Mucosa of stomach (tissue), 1 donor: ENCODE measurements around the gene ZNF654.
A peak's percentile ranks its signal among the peaks of the same experiment; 100 is the strongest.
"Not testable (repeated sequence)": the region's sequence is repeated elsewhere in the genome, so short reads cannot be mapped to it uniquely, and the experiment has no call there.

Experiments
- H3K27me3 ChIP-seq: one replicate; pipeline ENCODE4 v1.7.0; 2013; ENCODE audit warnings: mild to moderate bottlenecking, low read length; ENCODE audit not compliant: control insufficient read depth, insufficient read depth
- H3K36me3 ChIP-seq: one replicate; pipeline ENCODE4 v1.7.0; 2013; ENCODE audit warnings: low read length; ENCODE audit not compliant: control insufficient read depth, insufficient read depth
- H3K4me1 ChIP-seq: one replicate; pipeline ENCODE4 v1.7.0; 2013; ENCODE audit warnings: mild to moderate bottlenecking, low read length; ENCODE audit not compliant: control insufficient read depth, insufficient read depth
- H3K4me3 ChIP-seq: one replicate; pipeline ENCODE4 v1.7.0; 2013; ENCODE audit warnings: low read length
- H3K9ac ChIP-seq: one replicate; pipeline ENCODE4 v1.7.0; 2013; ENCODE audit warnings: mild to moderate bottlenecking, low read length, moderate library complexity
- H3K9me3 ChIP-seq: one replicate; pipeline ENCODE4 v1.7.0; 2013; ENCODE audit warnings: mild to moderate bottlenecking, low read length, moderate library complexity; ENCODE audit not compliant: control insufficient read depth
- donor health status: Pancreatic carcinoma.

The ZNF654 gene

DNA sequence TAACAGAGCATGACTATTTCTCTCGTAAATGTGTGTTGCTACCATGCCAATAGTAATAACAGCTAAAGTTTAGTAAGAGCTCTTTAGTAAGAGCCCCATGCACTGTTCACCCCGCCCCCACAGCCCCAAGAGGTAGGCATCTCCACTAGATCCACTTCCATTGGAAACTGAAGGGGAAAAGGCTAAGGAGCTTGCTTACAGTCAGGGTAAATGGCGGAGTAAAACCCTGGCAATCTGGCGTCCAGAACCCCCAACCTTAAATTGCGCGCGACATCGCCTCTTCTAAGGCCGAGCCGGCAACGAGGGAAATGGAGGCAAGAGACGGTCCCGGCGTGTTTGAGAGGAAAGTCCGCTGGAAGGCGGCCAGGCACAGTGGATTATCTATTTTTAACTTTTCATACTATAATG is 90.0 kb downstream of the ZNF654 start:
- H3K9me3 ChIP-seq = no peaks in the 10 kb centered on the region
- H3K9ac ChIP-seq = peak overlapping the region; percentile 10
- no peaks in the 10 kb centered on the region for H3K36me3 ChIP-seq
- H3K4me1 ChIP-seq = peaks cover 12% of the 10 kb centered on the region
- no peaks in the 10 kb centered on the region for H3K27me3 ChIP-seq
- H3K4me3 ChIP-seq = peak overlapping the region; percentile 94

DNA sequence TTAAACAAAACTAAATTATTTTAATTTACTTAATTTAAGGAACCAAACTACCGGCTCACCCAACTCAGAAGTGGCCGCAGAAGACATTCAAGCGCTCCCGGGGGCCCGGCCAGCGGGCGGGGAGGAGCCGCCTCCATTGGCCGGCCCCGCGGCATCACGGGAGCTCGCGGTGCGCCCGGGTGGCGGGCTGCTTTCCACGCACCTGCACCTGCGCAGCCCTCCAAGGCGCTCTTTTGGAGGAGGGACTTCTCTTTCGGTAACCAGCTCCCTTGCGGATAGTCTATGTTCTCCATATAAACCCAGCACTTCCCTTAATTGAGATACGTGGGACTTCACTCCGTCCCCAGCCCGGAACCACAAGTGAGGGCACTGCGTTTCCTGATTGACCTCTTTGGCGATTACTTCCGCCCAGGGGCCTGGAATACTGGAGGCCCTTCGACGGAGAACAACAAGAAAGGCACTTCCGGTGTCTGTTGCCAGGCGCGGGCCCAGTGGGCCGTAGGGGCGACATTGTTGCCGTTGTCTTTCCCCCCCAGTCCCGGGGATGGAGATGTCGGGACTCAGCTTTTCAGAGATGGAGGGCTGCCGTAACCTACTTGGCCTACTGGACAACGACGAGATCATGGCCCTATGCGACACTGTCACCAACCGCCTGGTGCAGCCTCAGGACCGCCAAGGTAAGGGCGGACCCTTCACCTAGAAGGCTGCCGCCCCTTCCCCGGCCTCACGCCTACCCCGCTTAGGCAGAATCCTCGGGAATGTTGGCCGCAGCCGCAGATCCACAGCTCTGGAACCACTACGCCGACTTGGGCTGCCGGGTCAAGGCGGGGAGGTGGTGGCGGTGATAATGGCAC is 90.7 kb downstream of the ZNF654 start, which contains the start of gene C3orf38:
Gene C3orf38, plus strand, starts transcription at position 451 of the 854 bp plus-strand sequence. Its CDS starts 94 bp downstream, at position 545.
- H3K9me3 ChIP-seq = no peaks in the 10 kb centered on the region
- H3K36me3 ChIP-seq = no peaks in the 10 kb centered on the region
- peaks cover 12% of the 10 kb centered on the region for H3K4me1 ChIP-seq
- H3K9ac ChIP-seq = peak within 1 kb of the TSS; percentile 91
- H3K27me3 ChIP-seq = no peaks in the 10 kb centered on the region
- H3K4me3 ChIP-seq = peak within 1 kb of the TSS; percentile 94

DNA sequence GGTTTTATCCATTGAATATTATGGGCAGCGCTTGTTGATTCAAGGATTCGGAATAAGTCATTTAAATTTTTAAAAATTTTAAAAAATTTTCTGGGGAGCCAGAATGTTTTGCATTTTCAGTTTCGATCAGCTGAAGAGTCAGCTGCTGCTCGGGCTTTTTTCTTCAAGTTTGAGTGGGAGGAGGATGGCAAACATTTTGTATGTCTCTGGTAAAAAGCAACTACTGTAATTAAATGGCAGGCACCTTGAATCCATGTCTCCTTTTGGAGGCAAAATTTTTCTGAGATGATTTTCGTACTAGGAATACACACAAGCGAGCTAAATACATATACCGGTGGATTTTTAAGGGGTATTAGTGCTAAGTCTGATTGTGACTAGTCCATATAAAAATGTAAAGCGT is 91.3 kb downstream of the ZNF654 start:
- Histone ChIP-seq H3K9me3 (no peaks in the 10 kb centered on the region), H3K27me3 (no peaks in the 10 kb centered on the region), H3K4me1 (peaks cover 12% of the 10 kb centered on the region), H3K9ac (peak overlapping the region; percentile 91), H3K36me3 (no peaks in the 10 kb centered on the region), H3K4me3 (peak overlapping the region; percentile 94)

DNA sequence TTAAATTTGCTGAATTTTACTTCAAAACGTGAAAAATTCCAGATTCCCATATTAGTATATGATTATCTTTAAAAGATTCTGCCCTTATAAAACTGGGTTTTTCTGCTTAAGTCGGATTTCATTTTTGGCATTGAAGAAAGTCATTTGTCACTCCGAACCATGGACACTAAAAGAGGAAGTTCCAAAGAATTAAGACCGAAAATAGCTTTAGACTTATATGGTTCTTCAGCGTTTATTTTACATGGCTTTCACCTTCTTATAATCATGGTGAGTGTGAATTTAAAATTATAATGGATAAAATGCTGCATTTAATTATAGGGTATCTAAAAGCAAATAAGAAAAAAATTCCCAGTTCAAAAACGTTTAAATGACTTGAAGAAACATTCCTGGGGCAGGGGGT is 91.8 kb downstream of the ZNF654 start:
- no peaks in the 10 kb centered on the region for H3K27me3 ChIP-seq
- peak overlapping the region; percentile 91 for H3K9ac ChIP-seq
- H3K4me1 ChIP-seq = peaks cover 12% of the 10 kb centered on the region
- H3K4me3 ChIP-seq = peak overlapping the region; percentile 94
- no peaks in the 10 kb centered on the region for H3K9me3 ChIP-seq
- H3K36me3 ChIP-seq = no peaks in the 10 kb centered on the region

DNA sequence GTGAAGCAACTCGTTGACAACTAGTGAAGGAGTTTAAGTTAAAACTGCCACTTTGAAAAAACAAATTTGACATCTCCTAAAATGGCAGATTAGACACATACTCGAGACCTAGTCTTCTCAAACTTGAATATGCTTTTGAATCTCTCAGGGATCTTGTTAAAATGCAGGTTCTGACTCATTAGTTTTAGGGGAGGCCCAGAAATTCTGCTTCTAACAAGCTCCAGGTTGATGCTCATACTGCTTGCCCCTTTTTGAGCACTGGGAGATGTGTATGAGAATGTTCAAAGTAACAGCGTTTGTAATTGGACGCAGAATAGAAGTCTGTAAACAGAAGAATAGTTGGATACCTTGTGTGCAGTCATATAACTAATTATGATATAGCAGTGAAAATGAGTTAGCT is 92.3 kb downstream of the ZNF654 start:
- Histone ChIP-seq H3K4me1 (peaks cover 12% of the 10 kb centered on the region), H3K4me3 (no peak overlapping the region), H3K27me3 (no peaks in the 10 kb centered on the region), H3K9me3 (no peaks in the 10 kb centered on the region), H3K36me3 (no peaks in the 10 kb centered on the region), H3K9ac (no peak overlapping the region)

DNA sequence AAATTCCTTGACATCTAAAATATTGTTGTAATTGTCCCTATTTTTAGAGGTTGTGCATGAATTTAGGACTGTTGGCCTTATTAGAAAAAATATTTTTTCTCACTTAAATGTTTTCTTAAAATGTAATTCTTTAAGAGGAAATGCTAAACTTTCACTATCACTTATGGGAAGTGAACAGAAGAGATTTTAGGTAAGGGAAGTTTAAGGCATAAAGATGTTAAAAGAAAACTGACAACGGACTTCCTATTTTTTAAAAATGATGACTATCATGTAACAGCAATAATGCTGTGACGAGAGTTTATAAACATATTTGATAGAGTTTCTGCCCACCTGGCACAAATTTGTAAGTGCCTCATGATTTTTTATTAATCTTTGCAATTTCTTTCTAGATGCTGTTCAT is 93.8 kb downstream of the ZNF654 start:
- Histone ChIP-seq H3K4me1 (peaks cover 6% of the 10 kb centered on the region), H3K27me3 (no peaks in the 10 kb centered on the region), H3K36me3 (no peaks in the 10 kb centered on the region), H3K9ac (no peak overlapping the region), H3K4me3 (no peak overlapping the region), H3K9me3 (no peaks in the 10 kb centered on the region)

DNA sequence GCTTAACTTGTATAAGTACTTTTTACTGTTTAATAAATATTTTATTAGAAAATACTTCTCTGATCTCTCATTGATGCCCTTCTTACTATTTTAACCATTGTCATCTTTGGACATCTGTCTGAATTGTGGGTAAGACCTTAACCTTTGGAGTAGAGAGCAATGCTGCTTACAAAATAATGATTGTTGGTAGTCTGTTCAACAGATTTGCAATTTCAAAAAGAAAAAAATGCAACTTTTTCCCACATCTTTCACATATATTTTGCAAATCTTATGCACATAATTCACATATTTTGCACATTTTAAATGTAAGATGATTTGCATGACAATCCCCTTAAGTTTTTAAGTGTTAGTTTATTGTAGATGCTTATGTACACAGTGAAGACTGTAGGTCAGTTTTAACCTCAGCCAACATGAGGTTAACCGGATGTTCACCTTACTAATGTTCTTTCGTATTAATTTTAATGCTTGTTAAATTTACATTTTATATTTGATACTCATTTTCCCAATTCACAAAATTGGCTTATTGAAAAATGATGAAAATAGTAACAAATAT is 107.4 kb downstream of the ZNF654 start:
- Histone ChIP-seq H3K4me3 (no peak overlapping the region), H3K9ac (no peak overlapping the region), H3K36me3 (no peaks in the 10 kb centered on the region), H3K27me3 (no peaks in the 10 kb centered on the region), H3K4me1 (no peaks in the 10 kb centered on the region), H3K9me3 (no peaks in the 10 kb centered on the region)

DNA sequence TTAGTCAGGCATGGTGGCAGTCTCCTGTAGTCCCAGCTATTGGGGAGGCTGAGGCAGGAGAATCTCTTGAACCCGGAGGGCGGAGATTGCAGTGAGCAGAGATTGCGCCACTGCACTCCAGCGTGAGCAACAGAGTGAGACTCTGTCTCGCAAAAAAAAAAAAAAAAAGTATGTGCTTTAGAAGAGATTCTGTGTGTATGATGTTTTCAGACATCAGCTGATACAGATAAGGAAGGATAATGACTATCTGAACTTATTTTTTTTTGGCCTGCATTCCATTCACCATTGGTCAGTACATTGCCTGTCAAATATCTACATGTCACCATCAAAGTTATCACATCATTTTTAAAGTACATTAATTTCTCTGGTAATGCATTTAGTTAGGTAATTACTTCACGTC is 108.1 kb downstream of the ZNF654 start:
- H3K9ac ChIP-seq = no peak overlapping the region
- no peaks in the 10 kb centered on the region for H3K27me3 ChIP-seq
- no peak overlapping the region for H3K4me3 ChIP-seq
- H3K4me1 ChIP-seq = no peaks in the 10 kb centered on the region
- no peaks in the 10 kb centered on the region for H3K9me3 ChIP-seq
- no peaks in the 10 kb centered on the region for H3K36me3 ChIP-seq

DNA sequence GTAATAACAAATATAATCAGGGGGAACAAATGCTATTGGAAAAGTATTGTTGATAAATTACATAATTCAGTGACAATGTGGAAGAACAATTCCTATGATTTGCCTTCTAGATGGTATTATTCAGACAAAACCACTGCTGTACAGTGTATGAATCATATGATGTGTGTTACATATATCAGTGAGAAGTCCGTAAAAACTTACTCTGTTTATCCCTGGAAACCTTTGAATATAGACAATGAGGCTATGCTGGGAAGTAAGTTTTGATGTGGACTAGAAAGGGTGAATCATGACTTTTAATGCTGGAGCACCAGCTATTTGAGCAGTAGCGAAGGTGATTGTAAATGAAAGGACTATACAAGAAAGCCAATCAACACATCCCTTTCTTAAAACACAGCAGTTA is 108.6 kb downstream of the ZNF654 start:
- no peaks in the 10 kb centered on the region for H3K9me3 ChIP-seq
- H3K9ac ChIP-seq = no peak overlapping the region
- H3K27me3 ChIP-seq = no peaks in the 10 kb centered on the region
- no peak overlapping the region for H3K4me3 ChIP-seq
- H3K4me1 ChIP-seq = no peaks in the 10 kb centered on the region
- H3K36me3 ChIP-seq = no peaks in the 10 kb centered on the region

DNA sequence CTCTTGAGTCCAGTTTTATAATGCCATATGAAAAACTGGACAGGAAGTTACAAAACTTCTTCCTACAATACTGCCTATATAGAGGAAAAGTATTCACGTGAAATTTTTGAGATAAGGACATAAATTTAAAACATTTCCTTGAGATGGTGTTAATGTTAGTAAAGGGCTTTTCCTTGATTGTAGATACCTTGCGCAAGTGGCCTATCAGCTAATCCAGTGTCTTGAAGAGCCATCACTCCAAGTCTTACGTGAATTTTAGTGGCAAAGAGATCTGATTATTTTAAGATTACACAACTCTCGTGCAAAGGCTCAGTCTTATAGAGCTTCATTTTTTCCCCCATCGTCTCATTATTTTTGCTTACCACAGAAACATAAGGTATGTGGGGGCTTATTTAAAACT is 109.1 kb downstream of the ZNF654 start:
- Histone ChIP-seq H3K4me1 (no peaks in the 10 kb centered on the region), H3K9me3 (no peaks in the 10 kb centered on the region), H3K9ac (no peak overlapping the region), H3K36me3 (no peaks in the 10 kb centered on the region), H3K27me3 (no peaks in the 10 kb centered on the region), H3K4me3 (no peak overlapping the region)

DNA sequence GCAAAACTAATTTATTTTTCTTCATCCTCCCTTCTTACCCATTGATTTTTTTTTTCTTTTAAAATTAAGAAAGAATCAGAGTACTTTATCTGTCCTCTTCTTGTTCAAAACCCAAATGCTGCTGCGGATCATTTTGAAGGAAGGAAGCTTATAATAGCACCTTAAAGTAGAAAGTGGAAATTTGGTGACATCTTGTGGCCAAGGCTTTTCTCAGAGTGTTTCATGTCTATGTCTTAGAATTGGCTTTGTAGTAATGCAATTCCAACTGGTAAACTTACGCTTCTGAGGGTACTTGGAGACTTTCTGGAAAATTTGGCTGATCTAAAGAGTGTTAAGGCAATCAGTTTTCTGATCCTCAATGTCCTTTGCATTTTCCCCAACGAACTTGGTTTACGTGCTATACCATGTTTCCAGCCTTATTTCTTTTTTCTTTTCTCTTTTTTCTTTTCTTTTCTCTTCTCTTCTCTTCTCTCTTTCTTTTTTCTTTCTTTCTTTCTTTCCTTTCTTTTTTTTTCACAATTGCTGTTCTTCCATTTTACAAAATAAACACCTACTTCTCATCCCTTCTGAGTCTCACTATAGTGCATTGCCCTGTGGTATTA is 121.4 kb downstream of the ZNF654 start:
- Histone ChIP-seq H3K9ac (no peak overlapping the region), H3K4me3 (no peak overlapping the region), H3K9me3 (no peaks in the 10 kb centered on the region), H3K27me3 (no peaks in the 10 kb centered on the region), H3K4me1 (no peaks in the 10 kb centered on the region), H3K36me3 (no peaks in the 10 kb centered on the region)

DNA sequence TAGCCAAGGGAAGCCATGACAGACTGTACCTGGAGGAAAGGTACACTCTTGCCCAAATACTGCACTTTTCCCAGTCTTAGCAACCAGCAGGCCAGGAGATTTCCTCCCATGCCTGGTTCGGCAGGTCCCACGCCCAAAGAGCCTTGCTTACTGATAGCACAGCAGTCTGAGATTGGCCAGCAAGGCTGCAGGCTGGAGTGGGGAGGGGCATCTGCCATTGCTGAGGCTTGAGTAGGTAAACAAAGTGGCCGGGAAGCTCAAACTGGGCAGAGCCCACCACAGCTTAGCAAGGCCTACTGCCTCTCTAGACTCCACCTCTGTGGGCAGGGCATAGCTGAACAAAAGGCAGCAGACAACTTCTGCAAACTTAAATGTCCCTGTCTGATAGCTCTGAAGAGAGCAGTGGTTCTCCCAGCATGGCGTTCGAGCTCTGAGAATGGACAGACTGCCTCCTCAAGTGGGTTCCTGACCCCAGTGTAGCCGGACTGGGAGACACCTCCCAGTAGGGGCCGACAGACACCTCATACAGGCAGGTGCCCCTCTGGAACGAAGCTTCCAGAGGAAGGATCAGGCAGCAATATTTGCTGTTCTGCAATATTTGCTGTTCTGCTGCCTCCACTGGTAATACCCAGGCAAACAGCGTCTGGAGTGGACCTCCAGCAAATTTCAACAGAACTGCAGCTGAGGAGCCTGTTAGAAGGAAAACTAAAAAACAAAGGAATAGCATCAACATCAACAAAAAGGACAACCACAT is 123.3 kb downstream of the ZNF654 start:
- not testable (repeated sequence) for H3K4me1 ChIP-seq, H3K27me3 ChIP-seq, H3K9me3 ChIP-seq, H3K4me3 ChIP-seq, H3K9ac ChIP-seq, H3K36me3 ChIP-seq
